ENCODE results near the gene SIRPB2. TPM values are rescaled to one million over a fixed set of nuclear protein-coding genes. Genes with fewer than 3 reads are reported as not detected.

Gene SIRPB2
- total RNA-seq, 2 experiments from 2014 or later, result not detected

- Histone ChIP-seq H3K27ac (ENCODE audit: low read depth, low read length, poor library complexity, severe bottlenecking) (no peak overlapping the region), H2AFZ (ENCODE audit: low read length) (no peak overlapping the region), H3K36me3 (ENCODE audit: insufficient read depth, low read length) (peaks cover 99% of the 10 kb centered on the region), H3K4me1 (ENCODE audit: insufficient read depth, low read length, poor library complexity, severe bottlenecking) (no peaks in the 10 kb centered on the region), H3K9me2 (ENCODE audit: insufficient read depth, low read length) (no peaks in the 10 kb centered on the region), H3K79me2 (ENCODE audit: insufficient read depth, low read depth, low read length) (no peaks in the 10 kb centered on the region), H3K9me3 (ENCODE audit: low read length) (no peaks in the 10 kb centered on the region), H3K4me2 (ENCODE audit: low read length) (no peak overlapping the region), H4K20me1 (ENCODE audit: insufficient read depth, low read length) (no peaks in the 10 kb centered on the region), H3K4me3 (ENCODE audit: low read depth, low read length, poor library complexity, severe bottlenecking) (no peak overlapping the region)
- CTCF ChIA-PET (ENCODE audit: unreplicated experiment), result interaction anchor here (1.1 kb wide), 1 partner anchor 13 kb away, joined by 3 read pairs; no protein-coding TSS in a partner anchor
- no TSS peak for BruUV-seq (replicated peaks)
- no peak for DNase-seq (ENCODE audit: low spot score)
- no peak for TF ChIP-seq EZH2phosphoT487 (IDR thresholded peaks at IDR 0.05; ENCODE audit: borderline replicate concordance, low read depth, low read length)
- no peak for TF ChIP-seq CTCF (conservative IDR thresholded peaks at IDR 0.05; ENCODE audit: low read length)
- POLR2A ChIA-PET, result interaction anchor here (0.6 kb wide), 2 partner anchors 53 to 56 kb away, joined by 3 to 4 read pairs; no protein-coding TSS in a partner anchor
- intact Hi-C loops (cut with micrococcal nuclease; ENCODE audit: unreplicated experiment), result no loop called here
Measured at GRCh38 chr20:1450926-1451491, 40.2 kb downstream of the SIRPB2 start.

DNA sequence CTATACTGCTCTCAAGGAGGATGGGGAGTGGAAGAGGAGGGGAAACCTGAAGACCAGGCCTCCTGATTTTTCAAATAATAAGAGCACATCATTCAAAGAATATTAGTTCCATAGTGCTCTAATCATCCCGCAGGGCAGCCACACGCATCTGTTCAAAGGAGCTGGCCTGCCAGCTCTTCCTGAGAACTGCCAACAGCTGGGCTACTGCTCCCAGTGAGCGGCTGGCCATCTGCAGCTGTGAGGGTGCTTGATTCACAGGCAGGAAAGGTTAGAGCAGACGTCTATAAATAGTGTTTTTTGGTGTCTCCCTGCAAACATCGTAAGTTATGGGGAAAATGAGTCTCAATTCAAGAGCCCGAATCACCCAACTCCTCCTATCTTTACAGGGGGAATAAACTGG, 41.9 kb downstream of the SIRPB2 start:
- no peak overlapping the region for H2AFZ ChIP-seq (ENCODE audit: low read length)
- CTCF ChIA-PET (ENCODE audit: unreplicated experiment), result no interaction called here
- H3K4me3 ChIP-seq (ENCODE audit: low read depth, low read length, poor library complexity, severe bottlenecking), result no peak overlapping the region
- peaks cover 99% of the 10 kb centered on the region for H3K36me3 ChIP-seq (ENCODE audit: insufficient read depth, low read length)
- no TSS peak for BruUV-seq (replicated peaks)
- no peaks in the 10 kb centered on the region for H4K20me1 ChIP-seq (ENCODE audit: insufficient read depth, low read length)
- intact Hi-C loops (cut with micrococcal nuclease; ENCODE audit: unreplicated experiment), result no loop called here
- POLR2A ChIA-PET, result interaction anchor here (1.2 to 3.0 kb wide), 2 partner anchors 10 to 14 kb away, joined by 3 to 9 read pairs; no protein-coding TSS in a partner anchor
- no peak overlapping the region for H3K4me2 ChIP-seq (ENCODE audit: low read length)
- no peak for TF ChIP-seq EZH2phosphoT487 (IDR thresholded peaks at IDR 0.05; ENCODE audit: borderline replicate concordance, low read depth, low read length)
- no peak for DNase-seq (ENCODE audit: low spot score)
- H3K9me3 ChIP-seq (ENCODE audit: low read length), result no peaks in the 10 kb centered on the region
- no peaks in the 10 kb centered on the region for H3K9me2 ChIP-seq (ENCODE audit: insufficient read depth, low read length)
- no peaks in the 10 kb centered on the region for H3K4me1 ChIP-seq (ENCODE audit: insufficient read depth, low read length, poor library complexity, severe bottlenecking)
- H3K27ac ChIP-seq (ENCODE audit: low read depth, low read length, poor library complexity, severe bottlenecking), result no peak overlapping the region
- no peaks in the 10 kb centered on the region for H3K79me2 ChIP-seq (ENCODE audit: insufficient read depth, low read depth, low read length)

DNA sequence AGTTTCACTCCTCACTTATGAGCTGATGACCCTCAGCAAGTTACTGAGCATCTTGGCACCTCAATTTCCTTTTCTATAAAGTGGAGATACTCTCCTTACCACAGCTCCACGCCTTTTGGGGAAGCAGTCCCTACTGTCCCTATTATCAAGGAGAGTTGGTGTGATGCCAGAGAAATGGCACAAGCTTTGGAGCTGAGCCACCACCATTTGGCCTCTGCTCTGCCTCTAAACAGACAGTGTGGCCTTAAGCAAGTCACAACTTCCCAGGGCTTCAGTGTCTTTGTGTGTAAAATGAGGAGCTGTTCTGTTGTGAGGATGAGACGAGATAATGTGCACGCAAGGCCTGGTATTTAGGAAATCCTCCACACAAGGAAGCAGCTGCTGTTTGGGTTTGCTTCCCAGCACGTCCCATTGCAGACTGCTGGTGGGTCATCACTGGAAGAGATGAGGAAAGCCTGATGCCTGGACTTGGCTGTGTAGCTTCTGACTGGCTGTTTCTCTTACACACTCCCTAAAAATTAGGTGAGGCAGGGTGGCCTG, 43.1 kb downstream of the SIRPB2 start:
- ChIA-PET POLR2A (interaction anchor here (0.6 to 3.0 kb wide), 3 partner anchors 10 to 89 kb away, joined by 4 to 9 read pairs (median 5); no protein-coding TSS in a partner anchor), CTCF (ENCODE audit: unreplicated experiment) (no interaction called here)
- no peaks in the 10 kb centered on the region for H3K9me2 ChIP-seq (ENCODE audit: insufficient read depth, low read length)
- intact Hi-C loops (cut with micrococcal nuclease; ENCODE audit: unreplicated experiment), result no loop called here
- no TSS peak for BruUV-seq (replicated peaks)
- no peak overlapping the region for H3K4me3 ChIP-seq (ENCODE audit: low read depth, low read length, poor library complexity, severe bottlenecking)
- H3K4me1 ChIP-seq (ENCODE audit: insufficient read depth, low read length, poor library complexity, severe bottlenecking), result no peaks in the 10 kb centered on the region
- no peak overlapping the region for H3K27ac ChIP-seq (ENCODE audit: low read depth, low read length, poor library complexity, severe bottlenecking)
- no peaks in the 10 kb centered on the region for H3K9me3 ChIP-seq (ENCODE audit: low read length)
- no peak overlapping the region for H2AFZ ChIP-seq (ENCODE audit: low read length)
- H3K36me3 ChIP-seq (ENCODE audit: insufficient read depth, low read length), result peaks cover 97% of the 10 kb centered on the region
- TF ChIP-seq EZH2phosphoT487 (IDR thresholded peaks at IDR 0.05; ENCODE audit: borderline replicate concordance, low read depth, low read length) (no peak), CTCF (conservative IDR thresholded peaks at IDR 0.05; ENCODE audit: low read length) (no peak)
- no peak overlapping the region for H3K4me2 ChIP-seq (ENCODE audit: low read length)
- H3K79me2 ChIP-seq (ENCODE audit: insufficient read depth, low read depth, low read length), result no peaks in the 10 kb centered on the region
- DNase-seq (ENCODE audit: low spot score), result no peak
- no peaks in the 10 kb centered on the region for H4K20me1 ChIP-seq (ENCODE audit: insufficient read depth, low read length)

All from OCI-LY7 (cell line).